Lung (tissue), 12 donors: ENCODE data around the gene KIAA1217. TPM values are rescaled to one million over a fixed set of nuclear protein-coding genes. Genes with fewer than 3 reads are reported as not detected.

Source experiments
- ATAC-seq: fragments of 200-7000 bp; cut with Tn5 transposase; one replicate; pipeline ENCODE4 v1.9.1; 2020; ENCODE audit warnings: moderate number of reproducible peaks; ENCODE audit not compliant: insufficient read depth, low FRiP score
- DNase-seq, 3 donors: peaks; one replicate each; pipeline ENCODE4 v3.0.0-alpha.2; 2013 to 2017
- H3K27ac ChIP-seq, 2 donors: one replicate each; pipeline ENCODE4 v1.5.1; 2013; ENCODE audit warnings: mild to moderate bottlenecking in 2 of 2, moderate library complexity in 2 of 2, control low read depth in 1 of 2, inconsistent platforms in 1 of 2, low read depth in 1 of 2, low read length in 1 of 2
- H3K27me3 ChIP-seq, 3 donors: one replicate each; pipeline ENCODE4 v1.5.1; 2013; ENCODE audit warnings: low read length in 2 of 3; ENCODE audit not compliant: control insufficient read depth in 3 of 3, insufficient read depth in 3 of 3
- H3K36me3 ChIP-seq, 4 donors: one replicate each; pipeline ENCODE4 v1.5.1; 2013; ENCODE audit warnings: low read length in 4 of 4, mild to moderate bottlenecking in 1 of 4, moderate library complexity in 1 of 4; ENCODE audit not compliant: control insufficient read depth in 4 of 4, insufficient read depth in 4 of 4
- H3K4me1 ChIP-seq, 5 donors: one replicate each; pipeline ENCODE4 v1.5.1; 2013; ENCODE audit warnings: low read length in 5 of 5, mild to moderate bottlenecking in 2 of 5, moderate library complexity in 1 of 5; ENCODE audit not compliant: control insufficient read depth in 5 of 5, insufficient read depth in 5 of 5
- H3K4me3 ChIP-seq: one replicate; pipeline ENCODE4 v1.5.1; 2013; ENCODE audit warnings: mild to moderate bottlenecking, control low read depth, moderate library complexity
- H3K9ac ChIP-seq, 2 donors: one replicate each; pipeline ENCODE4 v1.5.1; 2013; ENCODE audit warnings: low read length in 2 of 2, control low read depth in 1 of 2; ENCODE audit not compliant: insufficient read depth in 1 of 2
- H3K9me3 ChIP-seq, 4 donors: one replicate each; pipeline ENCODE4 v1.5.1; 2013; ENCODE audit warnings: low read length in 3 of 4, mild to moderate bottlenecking in 1 of 4, moderate library complexity in 1 of 4; ENCODE audit not compliant: control insufficient read depth in 4 of 4, insufficient read depth in 3 of 4
- WGBS, 2 donors: extraction: QIAGEN DNeasy Blood & Tissue Kit; methylation state at CpG; one replicate each; pipeline ENCODE4 v1.1.7; 2013; 5-methylcytosine and 5-hydroxymethylcytosine counted together
- polyA plus RNA-seq, 2 donors: library from polyadenylated mRNA; stranded (reverse); fragments of 200-250 nt; gene quantifications; one replicate each; pipeline ENCODE4 v1.2.1, GENCODE V29; 2013
- total RNA-seq, 2 donors: library from RNA; depleted of rRNA in 1 of 2; stranded (reverse); fragments of >200 nt in 1 of 2; gene quantifications; one replicate each; pipeline ENCODE4 v1.2.1, GENCODE V29; 2014 to 2021
- TF ChIP-seq, protein P1 (sequence below): IDR thresholded peaks from 2 replicates; pipeline ENCODE4 v1.5.1; 2012; ENCODE audit warnings: mild to moderate bottlenecking; ENCODE audit errors: control extremely low read depth, extremely low read depth
- donor health status: control.
- donor health status: control.
- donor health status: Bipolar disorder and iron deficiency.
- donor health status: healthy.
- donor health status: DM: yes; HTN: yes; CAD: no.

KIAA1217 gene
- total and polyA plus RNA-seq, 4 donors = 5.5 to 58.6 (median 24.1) TPM

GRCh38 chr10:24435374-24435773 is 226.4 kb downstream of the KIAA1217 start:
- WGBS, 2 donors = 74 to 92% methylated on average over 1 of the region's 1 CpG
- no peaks in the 10 kb centered on the region for H3K27me3 ChIP-seq
- H3K36me3 ChIP-seq = peaks cover 0 to 8% (median under 1%) of the 10 kb centered on the region in 4 donors
- TF ChIP-seq, protein P1, sequence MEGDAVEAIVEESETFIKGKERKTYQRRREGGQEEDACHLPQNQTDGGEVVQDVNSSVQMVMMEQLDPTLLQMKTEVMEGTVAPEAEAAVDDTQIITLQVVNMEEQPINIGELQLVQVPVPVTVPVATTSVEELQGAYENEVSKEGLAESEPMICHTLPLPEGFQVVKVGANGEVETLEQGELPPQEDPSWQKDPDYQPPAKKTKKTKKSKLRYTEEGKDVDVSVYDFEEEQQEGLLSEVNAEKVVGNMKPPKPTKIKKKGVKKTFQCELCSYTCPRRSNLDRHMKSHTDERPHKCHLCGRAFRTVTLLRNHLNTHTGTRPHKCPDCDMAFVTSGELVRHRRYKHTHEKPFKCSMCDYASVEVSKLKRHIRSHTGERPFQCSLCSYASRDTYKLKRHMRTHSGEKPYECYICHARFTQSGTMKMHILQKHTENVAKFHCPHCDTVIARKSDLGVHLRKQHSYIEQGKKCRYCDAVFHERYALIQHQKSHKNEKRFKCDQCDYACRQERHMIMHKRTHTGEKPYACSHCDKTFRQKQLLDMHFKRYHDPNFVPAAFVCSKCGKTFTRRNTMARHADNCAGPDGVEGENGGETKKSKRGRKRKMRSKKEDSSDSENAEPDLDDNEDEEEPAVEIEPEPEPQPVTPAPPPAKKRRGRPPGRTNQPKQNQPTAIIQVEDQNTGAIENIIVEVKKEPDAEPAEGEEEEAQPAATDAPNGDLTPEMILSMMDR = no peak
- H3K4me1 ChIP-seq = peaks cover 0 to 4% (median 1%) of the 10 kb centered on the region in 5 donors
- H3K9ac ChIP-seq = no peak overlapping the region
- H3K27ac ChIP-seq = no peak overlapping the region
- ATAC-seq = no peak
- H3K9me3 ChIP-seq = no peaks in the 10 kb centered on the region
- H3K4me3 ChIP-seq = no peak overlapping the region
- no peak for DNase-seq

GRCh38 chr10:24437302-24437701 is 228.4 kb downstream of the KIAA1217 start:
- DNase-seq (no peak), ATAC-seq (no peak)
- 88 to 91% methylated on average over 5 of the region's 5 CpGs for WGBS, 2 donors
- H3K27ac ChIP-seq = no peak overlapping the region
- H3K36me3 ChIP-seq = peaks cover 0 to 13% (median under 1%) of the 10 kb centered on the region in 4 donors
- H3K9ac ChIP-seq = no peak overlapping the region
- TF ChIP-seq, protein P1 = no peak
- no peaks in the 10 kb centered on the region for H3K27me3 ChIP-seq
- no peak overlapping the region for H3K4me3 ChIP-seq
- no peaks in the 10 kb centered on the region for H3K9me3 ChIP-seq
- H3K4me1 ChIP-seq = peaks cover 0 to 8% (median 1%) of the 10 kb centered on the region in 5 donors

- no peak overlapping the region for H3K27ac ChIP-seq
- ATAC-seq = no peak
- 88 to 96% methylated on average over 1 of the region's 1 CpG for WGBS, 2 donors
Observed at GRCh38 chr10:24438800-24439199, 229.9 kb downstream of the KIAA1217 start.

More at GRCh38 chr10:24438800-24439199, 229.9 kb downstream of the KIAA1217 start:
- Histone ChIP-seq H3K27me3 (no peaks in the 10 kb centered on the region), H3K4me1 (peaks cover 0 to 8% (median 1%) of the 10 kb centered on the region in 5 donors), H3K9ac (no peak overlapping the region), H3K9me3 (no peaks in the 10 kb centered on the region), H3K4me3 (no peak overlapping the region), H3K36me3 (peaks cover 0 to 13% (median under 1%) of the 10 kb centered on the region in 4 donors)
- TF ChIP-seq, protein P1 = no peak
- DNase-seq = no peak
